Measurements from ENCODE around the gene KIF20B. TPM values are rescaled to one million over a fixed set of nuclear protein-coding genes. Genes with fewer than 3 reads are reported as not detected.

KIF20B gene
- polyA plus RNA-seq, 1 donor (not counting 4 experiments of a cell fraction or from before 2014, with no cell fraction given) = 9.2 TPM

DNA sequence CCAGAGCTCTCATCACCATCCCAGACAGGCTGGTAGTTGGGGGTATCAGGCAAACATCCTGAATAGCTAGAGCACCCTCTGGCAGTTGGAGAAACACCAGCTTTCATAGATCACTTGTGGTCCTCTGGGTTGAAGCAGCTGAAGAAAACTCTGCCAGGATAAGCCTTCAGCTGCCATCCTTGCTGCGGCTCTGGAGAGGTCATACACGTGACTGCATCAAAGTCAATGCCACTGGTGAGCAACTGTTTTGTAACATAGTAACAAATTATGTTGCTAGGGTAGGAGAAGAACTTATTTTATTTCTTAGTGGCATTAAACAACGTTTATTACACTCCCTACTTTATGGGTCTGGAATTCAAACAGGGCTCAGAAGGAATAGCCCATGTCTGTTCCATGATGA, 37.2 kb upstream of the KIF20B start:
- H3K27me3 ChIP-seq (ENCODE audit: control insufficient read depth, extremely low read depth, insufficient read depth, low read length) = no peaks in the 10 kb centered on the region
- no peak overlapping the region for H3K9ac ChIP-seq (ENCODE audit: control insufficient read depth, extremely low read depth, insufficient read depth, low read length)
- no peaks in the 10 kb centered on the region for H3K79me2 ChIP-seq (ENCODE audit: control insufficient read depth, insufficient read depth, low read length)
- no peaks in the 10 kb centered on the region for H3K36me3 ChIP-seq (ENCODE audit: control insufficient read depth in 2 of 2, extremely low read depth in 1 of 2, insufficient read depth in 2 of 2, low read length in 2 of 2)
- no peaks in the 10 kb centered on the region for H4K20me1 ChIP-seq (ENCODE audit: control insufficient read depth, extremely low read depth, insufficient read depth, low read length)
- H2AFZ ChIP-seq (ENCODE audit: control insufficient read depth, low read length) = no peak overlapping the region
- DNase-seq (ENCODE audit: low read depth, low spot score) = no peak
- H3K4me1 ChIP-seq (ENCODE audit: control insufficient read depth, extremely low read depth, insufficient read depth, low read length) = peaks cover 17% of the 10 kb centered on the region
- no peak overlapping the region for H3K4me2 ChIP-seq (ENCODE audit: control insufficient read depth, extremely low read depth, insufficient read depth, low read depth, low read length)
- no peaks in the 10 kb centered on the region for H3K9me3 ChIP-seq (ENCODE audit: control insufficient read depth, low read depth, low read length)
- no peak overlapping the region for H3K27ac ChIP-seq (ENCODE audit: control insufficient read depth, insufficient read depth, low read length)
- no peak for FAIRE-seq
- H3K9me1 ChIP-seq (ENCODE audit: control insufficient read depth, extremely low read depth, insufficient read depth, low read length) = peaks cover 2% of the 10 kb centered on the region
- TF ChIP-seq, protein P1, sequence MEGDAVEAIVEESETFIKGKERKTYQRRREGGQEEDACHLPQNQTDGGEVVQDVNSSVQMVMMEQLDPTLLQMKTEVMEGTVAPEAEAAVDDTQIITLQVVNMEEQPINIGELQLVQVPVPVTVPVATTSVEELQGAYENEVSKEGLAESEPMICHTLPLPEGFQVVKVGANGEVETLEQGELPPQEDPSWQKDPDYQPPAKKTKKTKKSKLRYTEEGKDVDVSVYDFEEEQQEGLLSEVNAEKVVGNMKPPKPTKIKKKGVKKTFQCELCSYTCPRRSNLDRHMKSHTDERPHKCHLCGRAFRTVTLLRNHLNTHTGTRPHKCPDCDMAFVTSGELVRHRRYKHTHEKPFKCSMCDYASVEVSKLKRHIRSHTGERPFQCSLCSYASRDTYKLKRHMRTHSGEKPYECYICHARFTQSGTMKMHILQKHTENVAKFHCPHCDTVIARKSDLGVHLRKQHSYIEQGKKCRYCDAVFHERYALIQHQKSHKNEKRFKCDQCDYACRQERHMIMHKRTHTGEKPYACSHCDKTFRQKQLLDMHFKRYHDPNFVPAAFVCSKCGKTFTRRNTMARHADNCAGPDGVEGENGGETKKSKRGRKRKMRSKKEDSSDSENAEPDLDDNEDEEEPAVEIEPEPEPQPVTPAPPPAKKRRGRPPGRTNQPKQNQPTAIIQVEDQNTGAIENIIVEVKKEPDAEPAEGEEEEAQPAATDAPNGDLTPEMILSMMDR (optimal IDR thresholded peaks at IDR 0.05 in 1 of 3, IDR thresholded peaks at IDR 0.05 in 1 of 3, conservative IDR thresholded peaks at IDR 0.05 in 1 of 3; ENCODE audit: extremely low read depth in 1 of 3, insufficient read depth in 2 of 3, low read length in 3 of 3) = no peak
- TF ChIP-seq EZH2 (IDR thresholded peaks at IDR 0.05; ENCODE audit: low read length) = no peak
- dilution Hi-C loops (cut with MboI; ENCODE audit: extremely low pct_ligation_motif_present, low sequenced_read_pairs) = no loop called here
- no peak overlapping the region for H3K4me3 ChIP-seq (ENCODE audit: control insufficient read depth in 2 of 3, extremely low read depth in 1 of 3, insufficient read depth in 2 of 3, low read depth in 1 of 3, low read length in 3 of 3)

DNA sequence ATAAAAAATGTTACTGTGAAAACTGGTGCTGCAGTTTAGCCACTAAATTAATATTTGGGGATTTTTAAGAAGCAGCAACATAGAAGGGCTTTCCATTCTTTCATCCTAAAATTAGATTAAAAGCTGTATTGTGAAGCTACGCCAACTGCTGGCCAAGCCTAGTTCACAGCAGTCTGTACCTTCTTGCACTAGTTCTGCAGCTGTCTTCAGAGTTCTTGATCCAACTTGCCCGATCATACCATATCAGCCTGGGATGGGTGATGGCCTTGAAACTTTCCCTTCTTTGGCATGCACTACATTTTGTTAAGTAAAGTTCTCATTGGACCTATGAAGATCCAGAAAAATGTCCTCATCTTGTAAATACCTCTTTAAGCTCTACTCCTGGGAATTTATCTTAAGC, 36.1 kb upstream of the KIF20B start:
- Histone ChIP-seq H3K9ac (ENCODE audit: control insufficient read depth, extremely low read depth, insufficient read depth, low read length) (no peak overlapping the region), H4K20me1 (ENCODE audit: control insufficient read depth, extremely low read depth, insufficient read depth, low read length) (no peaks in the 10 kb centered on the region), H3K9me1 (ENCODE audit: control insufficient read depth, extremely low read depth, insufficient read depth, low read length) (peaks cover 2% of the 10 kb centered on the region), H3K79me2 (ENCODE audit: control insufficient read depth, insufficient read depth, low read length) (no peaks in the 10 kb centered on the region), H3K4me3 (ENCODE audit: control insufficient read depth in 2 of 3, extremely low read depth in 1 of 3, insufficient read depth in 2 of 3, low read depth in 1 of 3, low read length in 3 of 3) (no peak overlapping the region), H3K4me1 (ENCODE audit: control insufficient read depth, extremely low read depth, insufficient read depth, low read length) (peaks cover 17% of the 10 kb centered on the region), H3K36me3 (ENCODE audit: control insufficient read depth in 2 of 2, extremely low read depth in 1 of 2, insufficient read depth in 2 of 2, low read length in 2 of 2) (no peaks in the 10 kb centered on the region), H2AFZ (ENCODE audit: control insufficient read depth, low read length) (peak overlapping the region; percentile 23), H3K27me3 (ENCODE audit: control insufficient read depth, extremely low read depth, insufficient read depth, low read length) (no peaks in the 10 kb centered on the region), H3K27ac (ENCODE audit: control insufficient read depth, insufficient read depth, low read length) (peak overlapping the region; percentile 16), H3K9me3 (ENCODE audit: control insufficient read depth, low read depth, low read length) (no peaks in the 10 kb centered on the region), H3K4me2 (ENCODE audit: control insufficient read depth, extremely low read depth, insufficient read depth, low read depth, low read length) (peak overlapping the region; percentile 38)
- FAIRE-seq = peak; percentile 100
- TF ChIP-seq EZH2 (IDR thresholded peaks at IDR 0.05; ENCODE audit: low read length) = no peak
- TF ChIP-seq, protein P1 (optimal IDR thresholded peaks at IDR 0.05 in 1 of 3, IDR thresholded peaks at IDR 0.05 in 1 of 3, conservative IDR thresholded peaks at IDR 0.05 in 1 of 3; ENCODE audit: extremely low read depth in 1 of 3, insufficient read depth in 2 of 3, low read length in 3 of 3) = peak; percentile 55 to 72 (median 71)
- dilution Hi-C loops (cut with MboI; ENCODE audit: extremely low pct_ligation_motif_present, low sequenced_read_pairs) = no loop called here
- DNase-seq (ENCODE audit: low read depth, low spot score) = no peak

All from keratinocyte (primary cell).